ENCODE data around the gene CNRIP1. TPM values are rescaled to one million over a fixed set of nuclear protein-coding genes. Genes with fewer than 3 reads are reported as not detected.

The CNRIP1 gene
- total RNA-seq, 1 experiment from 2014 or later, result 1.4 TPM

GRCh38 chr2:68341583-68341982 is 21.8 kb upstream of the CNRIP1 start:
- H3K27me3 Mint-ChIP-seq (ENCODE audit: low read depth), result no peaks in the 10 kb centered on the region
- H3K4me1 Mint-ChIP-seq, result peaks cover 14% of the 10 kb centered on the region
- ChIA-PET POLR2A (no interaction called here), CTCF (interaction anchor here (1.8 kb wide), 1 partner anchor 100 kb away, joined by 5 read pairs; no protein-coding TSS in a partner anchor)
- DNase-seq (ENCODE audit: low spot score), result no peak
- H3K9me3 Mint-ChIP-seq, result 0 out of 2 replicates have a peak, but pooled peaks cover 5% of the 10 kb centered on the region
- H3K36me3 Mint-ChIP-seq, result no peaks in the 10 kb centered on the region
- no peak overlapping the region for H3K27ac Mint-ChIP-seq
- H3K4me3 Mint-ChIP-seq, result no peak overlapping the region
- no peak for TF ChIP-seq IRF2 (CRISPR knock-in tag; IDR thresholded peaks at IDR 0.05; ENCODE audit: borderline replicate concordance, low read depth)
- no peak for TF ChIP-seq CREM (CRISPR knock-in tag; IDR thresholded peaks at IDR 0.05)
- TF ChIP-seq SP1 (CRISPR knock-in tag; conservative IDR thresholded peaks at IDR 0.05), result no peak
- TF ChIP-seq TP53 (CRISPR knock-in tag; IDR thresholded peaks at IDR 0.05), result no peak
- no peak for TF ChIP-seq CTCF (IDR thresholded peaks at IDR 0.05)
- no peak for TF ChIP-seq SMAD4 (CRISPR knock-in tag; IDR thresholded peaks at IDR 0.05)
- TF ChIP-seq MYBL2 (CRISPR knock-in tag; IDR thresholded peaks at IDR 0.05), result no peak
- TF ChIP-seq ZNF138 (CRISPR knock-in tag; conservative IDR thresholded peaks at IDR 0.05), result no peak
- no peak for TF ChIP-seq MAX (CRISPR knock-in tag; IDR thresholded peaks at IDR 0.05)
- no peak for TF ChIP-seq NR1H2 (CRISPR knock-in tag; IDR thresholded peaks at IDR 0.05)
- TF ChIP-seq AR (CRISPR knock-in tag; IDR thresholded peaks at IDR 0.05), result no peak
- TF ChIP-seq ZNF671 (CRISPR knock-in tag; IDR thresholded peaks at IDR 0.05), result no peak
- no peak for TF ChIP-seq PRDM15 (CRISPR knock-in tag; IDR thresholded peaks at IDR 0.05)
- no peak for TF ChIP-seq ELF4 (CRISPR knock-in tag; IDR thresholded peaks at IDR 0.05; ENCODE audit: low read depth)
- no peak for ATAC-seq

- Mint-ChIP-seq H3K9me3 (0 out of 2 replicates have a peak, but pooled peaks cover 5% of the 10 kb centered on the region), H3K36me3 (no peaks in the 10 kb centered on the region), H3K4me3 (no peak overlapping the region), H3K27ac (no peak overlapping the region), H3K4me1 (peaks cover 18% of the 10 kb centered on the region), H3K27me3 (ENCODE audit: low read depth) (no peaks in the 10 kb centered on the region)
- ChIA-PET POLR2A (no interaction called here), CTCF (interaction anchor here (0.6 to 1.8 kb wide), 2 partner anchors 101 to 674 kb away, joined by 3 to 5 read pairs; no protein-coding TSS in a partner anchor)
- DNase-seq (ENCODE audit: low spot score), result no peak
- ATAC-seq, result no peak
- TF ChIP-seq ZNF671 (CRISPR knock-in tag; IDR thresholded peaks at IDR 0.05) (no peak), ZNF423 (CRISPR knock-in tag; IDR thresholded peaks at IDR 0.05) (no peak), ZNF281 (CRISPR knock-in tag; IDR thresholded peaks at IDR 0.05) (no peak), ERG (CRISPR knock-in tag; IDR thresholded peaks at IDR 0.05) (no peak), CDX4 (CRISPR knock-in tag; IDR thresholded peaks at IDR 0.05; ENCODE audit: borderline replicate concordance) (no peak), ZNF232 (CRISPR knock-in tag; IDR thresholded peaks at IDR 0.05) (no peak), SP1 (CRISPR knock-in tag; conservative IDR thresholded peaks at IDR 0.05) (no peak), NFE2L1 (CRISPR knock-in tag; IDR thresholded peaks at IDR 0.05) (no peak)
Observed at GRCh38 chr2:68341062-68341329, 21.2 kb upstream of the CNRIP1 start.
